Mesenchymal stem cell (in vitro differentiated cells and primary cell): ENCODE data around the gene LUC7L2.
A peak's percentile ranks its signal among the peaks of the same experiment; 100 is the strongest.

Source experiments
- DNase-seq: peaks from one replicate; pipeline ENCODE4 v3.0.0-alpha.2; 2013
- H2AFZ ChIP-seq: one replicate; pipeline ENCODE4 v1.6.1; 2013; ENCODE audit warnings: low read depth, mild to moderate bottlenecking, control low read depth, inconsistent platforms, low read length, moderate library complexity
- H2AK5ac ChIP-seq: 2 replicates; pipeline ENCODE4 v1.6.1; 2013; ENCODE audit warnings: low read length, moderate library complexity, mild to moderate bottlenecking, inconsistent platforms; ENCODE audit not compliant: severe bottlenecking
- H2BK120ac ChIP-seq: one replicate; pipeline ENCODE4 v1.6.1; 2013; ENCODE audit warnings: low read depth, mild to moderate bottlenecking, inconsistent platforms, low read length, moderate library complexity
- H2BK12ac ChIP-seq, 2 experiments: one replicate each; pipeline ENCODE4 v1.6.1; 2013; ENCODE audit warnings: inconsistent platforms in 2 of 2, low read length in 2 of 2, mild to moderate bottlenecking in 2 of 2, moderate library complexity in 2 of 2, control low read depth in 1 of 2
- H2BK15ac ChIP-seq: one replicate; pipeline ENCODE4 v1.6.1; 2013; ENCODE audit warnings: mild to moderate bottlenecking, low read depth, inconsistent platforms; ENCODE audit not compliant: poor library complexity, severe bottlenecking
- H2BK5ac ChIP-seq: 2 replicates; pipeline ENCODE4 v1.6.1; 2013; ENCODE audit warnings: low read depth, mild to moderate bottlenecking, low read length, control low read depth, inconsistent platforms; ENCODE audit not compliant: poor library complexity, severe bottlenecking
- H3K14ac ChIP-seq, 2 experiments: one replicate each; pipeline ENCODE4 v1.6.1; 2013; ENCODE audit warnings: inconsistent platforms in 2 of 2, low read length in 2 of 2, control low read depth in 1 of 2, mild to moderate bottlenecking in 1 of 2, moderate library complexity in 1 of 2
- H3K18ac ChIP-seq, 2 experiments: one replicate each; pipeline ENCODE4 v1.6.1; 2013; ENCODE audit warnings: inconsistent platforms in 2 of 2, low read length in 2 of 2, control low read depth in 1 of 2, low read depth in 1 of 2, mild to moderate bottlenecking in 1 of 2
- H3K23ac ChIP-seq, 2 experiments: one replicate each; pipeline ENCODE4 v1.6.1; 2013; ENCODE audit warnings: inconsistent platforms in 2 of 2, low read length in 2 of 2, mild to moderate bottlenecking in 2 of 2, moderate library complexity in 2 of 2, control low read depth in 1 of 2
- H3K27ac ChIP-seq: 2 replicates; pipeline ENCODE4 v1.5.1; 2013; ENCODE audit warnings: mild to moderate bottlenecking, moderate library complexity, low read length, control low read depth, inconsistent platforms; ENCODE audit not compliant: poor library complexity, severe bottlenecking
- H3K27me3 ChIP-seq, 2 experiments: 2 replicates each; pipeline versions ENCODE4 v1.6.1 to v1.7.0; 2013; ENCODE audit warnings: low read length in 2 of 2, mild to moderate bottlenecking in 2 of 2, moderate library complexity in 2 of 2, control low read depth in 1 of 2, inconsistent platforms in 1 of 2; ENCODE audit not compliant: control insufficient read depth in 1 of 2, insufficient read depth in 1 of 2
- H3K36me3 ChIP-seq, 2 experiments: 2 replicates each; pipeline versions ENCODE4 v1.6.1 to v1.7.0; 2013; ENCODE audit warnings: low read length in 2 of 2, control low read depth in 1 of 2, inconsistent platforms in 1 of 2, low read depth in 1 of 2, mild to moderate bottlenecking in 1 of 2; ENCODE audit not compliant: insufficient read depth in 2 of 2, control insufficient read depth in 1 of 2
- H3K4ac ChIP-seq, 2 experiments: one replicate each; pipeline ENCODE4 v1.6.1; 2013; ENCODE audit warnings: inconsistent platforms in 2 of 2, low read length in 2 of 2, mild to moderate bottlenecking in 2 of 2, moderate library complexity in 2 of 2, control low read depth in 1 of 2, low read depth in 1 of 2
- H3K4me1 ChIP-seq: 2 replicates; pipeline ENCODE4 v1.6.1; 2013; ENCODE audit warnings: low read depth, low read length, control low read depth; ENCODE audit not compliant: control insufficient read depth, insufficient read depth
- H3K4me2 ChIP-seq: 2 replicates; pipeline ENCODE4 v1.6.1; 2013; ENCODE audit warnings: low read length, mild to moderate bottlenecking, inconsistent platforms; ENCODE audit not compliant: poor library complexity, severe bottlenecking
- H3K4me3 ChIP-seq, 2 experiments: 2 replicates each; pipeline versions ENCODE4 v1.5.1 to v1.7.0; 2013; ENCODE audit warnings: low read length in 2 of 2, mild to moderate bottlenecking in 2 of 2, control low read depth in 1 of 2, low read depth in 1 of 2; ENCODE audit not compliant: insufficient read depth in 1 of 2
- H3K79me1 ChIP-seq: replicated peaks from 2 replicates; pipeline ENCODE4 v1.6.1; 2013; ENCODE audit warnings: mild to moderate bottlenecking, control low read depth, low read length, inconsistent platforms; ENCODE audit not compliant: poor library complexity, severe bottlenecking
- H3K9ac ChIP-seq: 2 replicates; pipeline ENCODE4 v1.7.0; 2013; ENCODE audit warnings: mild to moderate bottlenecking, low read length, moderate library complexity
- H3K9me3 ChIP-seq: 2 replicates; pipeline ENCODE4 v1.7.0; 2013; ENCODE audit warnings: mild to moderate bottlenecking, low read length; ENCODE audit not compliant: control insufficient read depth
- H4K8ac ChIP-seq: one replicate; pipeline ENCODE4 v1.6.1; 2013; ENCODE audit warnings: inconsistent platforms, mild to moderate bottlenecking, low read length, moderate library complexity
- H4K91ac ChIP-seq: one replicate; pipeline ENCODE4 v1.6.1; 2013; ENCODE audit warnings: mild to moderate bottlenecking, low read length, inconsistent platforms
- WGBS: methylation state at CpG from one replicate; pipeline ENCODE4 v1.1.7; 2013; ENCODE audit warnings: mixed read lengths; 5-methylcytosine and 5-hydroxymethylcytosine counted together

The LUC7L2 gene

GRCh38 chr7:139340037-139340807, 19.5 kb upstream of the LUC7L2 start:
- no peak overlapping the region for H2AK5ac ChIP-seq
- H3K18ac ChIP-seq, result peak overlapping the region in 1 of 2 experiments; percentile 26
- H4K91ac ChIP-seq, result peak overlapping the region; percentile 7
- H3K27me3 ChIP-seq, result no peaks in the 10 kb centered on the region
- H3K9me3 ChIP-seq, result no peaks in the 10 kb centered on the region
- H3K4ac ChIP-seq, result no peak overlapping the region
- H2BK5ac ChIP-seq, result no peak overlapping the region
- peaks cover 4% of the 10 kb centered on the region for H3K4me1 ChIP-seq
- no peak overlapping the region for H2BK12ac ChIP-seq
- H3K4me2 ChIP-seq, result peak overlapping the region; percentile 36
- no peak overlapping the region for H2BK120ac ChIP-seq
- 4% methylated on average over 55 of the region's 66 CpGs for WGBS
- no peak overlapping the region for H3K23ac ChIP-seq
- H4K8ac ChIP-seq, result peak overlapping the region; percentile 85
- peak overlapping the region; percentile 98 for H3K27ac ChIP-seq
- H2AFZ ChIP-seq, result peak overlapping the region; percentile 73
- peak overlapping the region; percentile 53 to 97 for H3K4me3 ChIP-seq
- DNase-seq, result peak; percentile 99
- H3K9ac ChIP-seq, result peak overlapping the region; percentile 100
- peaks cover 13% of the 10 kb centered on the region for H3K79me1 ChIP-seq
- peaks cover 0 to 6% of the 10 kb centered on the region in 2 experiments for H3K36me3 ChIP-seq
- H3K14ac ChIP-seq, result no peak overlapping the region
- H2BK15ac ChIP-seq, result no peak overlapping the region

- Histone ChIP-seq H3K4ac (peak overlapping the region in 1 of 2 experiments; percentile 70), H3K14ac (no peak overlapping the region), H4K8ac (peak overlapping the region; percentile 66), H2BK120ac (peak overlapping the region; percentile 23), H4K91ac (no peak overlapping the region), H3K9ac (peak overlapping the region; percentile 100), H3K23ac (no peak overlapping the region), H3K4me2 (peak overlapping the region; percentile 69), H3K27ac (peak overlapping the region; percentile 98), H3K79me1 (peaks cover 16% of the 10 kb centered on the region), H2BK15ac (no peak overlapping the region), H2AK5ac (no peak overlapping the region), H3K18ac (peak overlapping the region; percentile 63 to 64), H3K9me3 (no peaks in the 10 kb centered on the region), H2BK5ac (peak overlapping the region; percentile 48), H2BK12ac (no peak overlapping the region), H3K36me3 (peaks cover 3 to 10% of the 10 kb centered on the region in 2 experiments), H3K27me3 (no peaks in the 10 kb centered on the region), H2AFZ (no peak overlapping the region), H3K4me1 (peaks cover 4% of the 10 kb centered on the region), H3K4me3 (peak overlapping the region; percentile 83 to 97)
- 0% methylated on average over 8 of the region's 9 CpGs for WGBS
- no peak for DNase-seq
These were observed 19.0 kb upstream of the LUC7L2 start for GRCh38 chr7:139340808-139341057.

GRCh38 chr7:139341058-139341775, 18.5 kb upstream of the LUC7L2 start, which contains the start of gene FMC1:
TSS of gene FMC1 (plus strand) at chr7:139341337. CDS start at chr7:139341385, 48 bp downstream.
- Histone ChIP-seq H2AK5ac (peak within 1 kb of the TSS; percentile 72), H2BK5ac (peak within 1 kb of the TSS; percentile 95), H3K18ac (peak within 1 kb of the TSS; percentile 99 to 100), H2BK15ac (peak within 1 kb of the TSS; percentile 97), H3K79me1 (peaks cover 16% of the 10 kb centered on the region), H4K91ac (peak within 1 kb of the TSS; percentile 97), H3K9ac (peak within 1 kb of the TSS; percentile 100), H3K27ac (peak within 1 kb of the TSS; percentile 98), H3K23ac (peak within 1 kb of the TSS in 1 of 2 experiments; percentile 79), H3K4me2 (peak within 1 kb of the TSS; percentile 69), H2BK12ac (peak within 1 kb of the TSS in 1 of 2 experiments; percentile 65), H2BK120ac (peak within 1 kb of the TSS; percentile 23), H3K4ac (peak within 1 kb of the TSS; percentile 99 to 100), H3K4me3 (peak within 1 kb of the TSS; percentile 83 to 97), H3K36me3 (peaks cover 3 to 12% of the 10 kb centered on the region in 2 experiments), H3K9me3 (no peaks in the 10 kb centered on the region), H4K8ac (peak within 1 kb of the TSS; percentile 99), H2AFZ (peak within 1 kb of the TSS; percentile 78), H3K27me3 (no peaks in the 10 kb centered on the region), H3K14ac (peak within 1 kb of the TSS; percentile 86 to 96), H3K4me1 (peaks cover 4% of the 10 kb centered on the region)
- under 1% methylated on average over 41 of the region's 54 CpGs for WGBS
- DNase-seq, result peak; percentile 97

GRCh38 chr7:139341776-139342226, 17.9 kb upstream of the LUC7L2 start:
- Histone ChIP-seq H2BK5ac (no peak overlapping the region), H3K23ac (no peak overlapping the region), H2BK15ac (no peak overlapping the region), H2AFZ (no peak overlapping the region), H3K4ac (no peak overlapping the region), H3K4me3 (peak overlapping the region; percentile 83 to 97), H3K27me3 (no peaks in the 10 kb centered on the region), H3K79me1 (peaks cover 17% of the 10 kb centered on the region), H3K4me1 (peaks cover 4% of the 10 kb centered on the region), H3K36me3 (peaks cover 3 to 18% of the 10 kb centered on the region in 2 experiments), H4K91ac (no peak overlapping the region), H3K4me2 (peak overlapping the region; percentile 69), H4K8ac (no peak overlapping the region), H3K9me3 (no peaks in the 10 kb centered on the region), H3K14ac (peak overlapping the region in 1 of 2 experiments; percentile 86), H2BK120ac (no peak overlapping the region), H3K9ac (peak overlapping the region; percentile 100), H3K27ac (peak overlapping the region; percentile 98), H3K18ac (peak overlapping the region in 1 of 2 experiments; percentile 43), H2AK5ac (peak overlapping the region; percentile 72), H2BK12ac (no peak overlapping the region)
- no peak for DNase-seq
- WGBS, result 0% methylated on average over 8 of the region's 9 CpGs
